ENCODE measurements around the gene SETD2. TPM values are rescaled to one million over a fixed set of nuclear protein-coding genes. Genes with fewer than 3 reads are reported as not detected.

The SETD2 gene
- polyA plus RNA-seq, 3 donors: 3.1 to 22.4 (median 7.5) TPM

DNA sequence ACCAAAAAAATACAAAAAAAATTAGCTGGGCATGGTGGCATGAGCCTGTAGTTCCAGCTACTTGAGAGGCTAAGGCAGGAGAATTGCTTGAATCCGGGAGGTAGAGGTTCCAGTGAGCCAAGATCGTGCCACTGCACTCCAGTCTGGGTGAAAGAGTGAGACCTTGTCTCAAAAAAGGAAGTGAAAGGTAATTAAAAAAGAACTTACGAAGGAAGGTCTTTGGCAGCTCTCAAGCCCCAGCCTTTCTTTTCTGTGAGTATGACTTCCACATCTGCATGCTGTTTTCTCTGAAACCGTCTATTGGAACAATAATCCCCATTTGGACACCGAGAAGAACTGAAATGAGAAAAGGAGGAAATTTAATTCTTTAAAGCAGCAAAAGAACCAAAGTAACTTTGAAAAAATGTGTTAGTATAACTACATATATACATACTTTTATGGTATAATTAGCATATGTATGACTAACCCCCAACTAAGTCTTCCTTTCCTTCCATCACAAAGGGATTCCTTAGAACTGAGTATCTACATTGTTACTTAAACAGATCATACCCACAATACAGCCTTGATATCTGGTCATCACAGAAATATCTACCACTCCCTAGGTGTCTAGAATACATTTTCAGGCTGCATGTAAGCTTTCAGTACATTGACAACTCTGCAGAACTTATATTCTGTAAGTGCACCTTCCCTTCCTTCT, 50.1 kb downstream of the SETD2 start:
- WGBS (ENCODE audit: insufficient coverage): 55% methylated on average over 2 of the region's 5 CpGs
- no peaks in the 10 kb centered on the region for H3K27me3 Mint-ChIP-seq (ENCODE audit: low read depth in 3 of 3)
- H3K4me2 ChIP-seq (replicated peaks; ENCODE audit: extremely low read depth, low read length, poor library complexity, severe bottlenecking): no peak overlapping the region
- no peaks in the 10 kb centered on the region for H3K9me3 Mint-ChIP-seq
- peaks cover 13% of the 10 kb centered on the region for H3K4me1 Mint-ChIP-seq
- H3K27me3 ChIP-seq (ENCODE audit: control insufficient read depth in 2 of 2, insufficient read depth in 2 of 2, low read length in 2 of 2): no peaks in the 10 kb centered on the region
- H3K9ac ChIP-seq (ENCODE audit: insufficient read depth, low read length, poor library complexity, severe bottlenecking): no peak overlapping the region
- peaks cover 55 to 89% of the 10 kb centered on the region in 2 donors for H3K36me3 Mint-ChIP-seq
- TF ChIP-seq, protein P1, sequence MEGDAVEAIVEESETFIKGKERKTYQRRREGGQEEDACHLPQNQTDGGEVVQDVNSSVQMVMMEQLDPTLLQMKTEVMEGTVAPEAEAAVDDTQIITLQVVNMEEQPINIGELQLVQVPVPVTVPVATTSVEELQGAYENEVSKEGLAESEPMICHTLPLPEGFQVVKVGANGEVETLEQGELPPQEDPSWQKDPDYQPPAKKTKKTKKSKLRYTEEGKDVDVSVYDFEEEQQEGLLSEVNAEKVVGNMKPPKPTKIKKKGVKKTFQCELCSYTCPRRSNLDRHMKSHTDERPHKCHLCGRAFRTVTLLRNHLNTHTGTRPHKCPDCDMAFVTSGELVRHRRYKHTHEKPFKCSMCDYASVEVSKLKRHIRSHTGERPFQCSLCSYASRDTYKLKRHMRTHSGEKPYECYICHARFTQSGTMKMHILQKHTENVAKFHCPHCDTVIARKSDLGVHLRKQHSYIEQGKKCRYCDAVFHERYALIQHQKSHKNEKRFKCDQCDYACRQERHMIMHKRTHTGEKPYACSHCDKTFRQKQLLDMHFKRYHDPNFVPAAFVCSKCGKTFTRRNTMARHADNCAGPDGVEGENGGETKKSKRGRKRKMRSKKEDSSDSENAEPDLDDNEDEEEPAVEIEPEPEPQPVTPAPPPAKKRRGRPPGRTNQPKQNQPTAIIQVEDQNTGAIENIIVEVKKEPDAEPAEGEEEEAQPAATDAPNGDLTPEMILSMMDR (IDR thresholded peaks at IDR 0.05): no peak
- no peak overlapping the region for H2AFZ ChIP-seq (ENCODE audit: insufficient read depth, low read depth, low read length, poor library complexity, severe bottlenecking)
- peak overlapping the region in 1 of 2 donors; percentile 34 for H3K27ac ChIP-seq (ENCODE audit: low read depth in 1 of 2, low read length in 2 of 2)
- no peak for DNase-seq
- H3K79me2 ChIP-seq (ENCODE audit: insufficient read depth, low read length): peaks cover 18% of the 10 kb centered on the region
- intact Hi-C loops (cut with micrococcal nuclease): no loop called here
- H3K4me3 ChIP-seq (replicated peaks in 1 of 3; ENCODE audit: low read depth in 2 of 3, low read length in 3 of 3): no peak overlapping the region
- peaks cover 59% of the 10 kb centered on the region for H4K20me1 ChIP-seq (ENCODE audit: insufficient read depth, low read length)
- H3K4me1 ChIP-seq (ENCODE audit: control insufficient read depth in 1 of 2, insufficient read depth in 2 of 2, low read length in 2 of 2): no peaks in the 10 kb centered on the region
- H3K9me3 ChIP-seq (replicated peaks in 1 of 2; ENCODE audit: control insufficient read depth in 1 of 2, insufficient read depth in 1 of 2, low read length in 2 of 2): no peaks in the 10 kb centered on the region
- H3K4me3 Mint-ChIP-seq: no peak overlapping the region
- H3K36me3 ChIP-seq (replicated peaks in 1 of 2; ENCODE audit: control insufficient read depth in 1 of 2, insufficient read depth in 2 of 2, low read length in 2 of 2): peaks cover 39 to 91% of the 10 kb centered on the region in 2 donors
- H3K27ac Mint-ChIP-seq: peak overlapping the region in 2 of 7 donors; percentile 25 to 76

DNA sequence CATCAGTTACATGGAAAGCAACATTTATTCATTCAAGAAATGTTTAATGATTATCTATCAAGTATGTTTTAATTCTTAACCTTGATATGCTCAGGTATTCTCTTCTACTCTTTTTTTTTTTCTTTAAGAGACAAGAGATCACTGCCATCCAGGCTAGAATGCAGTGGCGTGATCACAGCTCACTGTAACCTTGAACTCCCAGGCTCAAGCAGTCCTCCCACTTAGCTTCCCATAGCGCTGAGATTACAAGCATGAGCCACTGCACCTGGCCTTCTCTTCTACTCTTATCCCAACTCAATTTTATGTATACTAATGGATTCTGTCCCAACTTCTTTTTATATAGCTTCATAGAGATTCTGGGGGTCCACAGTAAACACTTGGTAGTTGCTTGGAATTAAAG, 50.9 kb downstream of the SETD2 start:
- Mint-ChIP-seq H3K4me3 (no peak overlapping the region), H3K9me3 (no peaks in the 10 kb centered on the region), H3K27ac (no peak overlapping the region), H3K4me1 (peaks cover 13% of the 10 kb centered on the region), H3K36me3 (peaks cover 61 to 94% of the 10 kb centered on the region in 2 donors), H3K27me3 (ENCODE audit: low read depth in 3 of 3) (no peaks in the 10 kb centered on the region)
- peak overlapping the region in 1 of 2 donors; percentile 34 for H3K27ac ChIP-seq (ENCODE audit: low read depth in 1 of 2, low read length in 2 of 2)
- peaks cover 39 to 98% of the 10 kb centered on the region in 2 donors for H3K36me3 ChIP-seq (replicated peaks in 1 of 2; ENCODE audit: control insufficient read depth in 1 of 2, insufficient read depth in 2 of 2, low read length in 2 of 2)
- H3K4me3 ChIP-seq (replicated peaks in 1 of 3; ENCODE audit: low read depth in 2 of 3, low read length in 3 of 3): no peak overlapping the region
- no peak overlapping the region for H3K9ac ChIP-seq (ENCODE audit: insufficient read depth, low read length, poor library complexity, severe bottlenecking)
- no peaks in the 10 kb centered on the region for H3K27me3 ChIP-seq (ENCODE audit: control insufficient read depth in 2 of 2, insufficient read depth in 2 of 2, low read length in 2 of 2)
- TF ChIP-seq, protein P1 (IDR thresholded peaks at IDR 0.05): no peak
- intact Hi-C loops (cut with micrococcal nuclease): no loop called here
- no peak overlapping the region for H2AFZ ChIP-seq (ENCODE audit: insufficient read depth, low read depth, low read length, poor library complexity, severe bottlenecking)
- no peaks in the 10 kb centered on the region for H3K4me1 ChIP-seq (ENCODE audit: control insufficient read depth in 1 of 2, insufficient read depth in 2 of 2, low read length in 2 of 2)
- no peak for DNase-seq
- H4K20me1 ChIP-seq (ENCODE audit: insufficient read depth, low read length): peaks cover 62% of the 10 kb centered on the region
- no CpG with 5 or more reads among the region's 2 CpGs for WGBS (ENCODE audit: insufficient coverage)
- no peaks in the 10 kb centered on the region for H3K9me3 ChIP-seq (replicated peaks in 1 of 2; ENCODE audit: control insufficient read depth in 1 of 2, insufficient read depth in 1 of 2, low read length in 2 of 2)
- no peak overlapping the region for H3K4me2 ChIP-seq (replicated peaks; ENCODE audit: extremely low read depth, low read length, poor library complexity, severe bottlenecking)
- peaks cover 18% of the 10 kb centered on the region for H3K79me2 ChIP-seq (ENCODE audit: insufficient read depth, low read length)
